ENCODE measurements around the gene THAP5. TPM values are rescaled to one million over a fixed set of nuclear protein-coding genes. Genes with fewer than 3 reads are reported as not detected.

Gene THAP5
- total and polyA plus RNA-seq, 12 donors, result 5.9 to 58.3 (median 26.7) TPM

DNA sequence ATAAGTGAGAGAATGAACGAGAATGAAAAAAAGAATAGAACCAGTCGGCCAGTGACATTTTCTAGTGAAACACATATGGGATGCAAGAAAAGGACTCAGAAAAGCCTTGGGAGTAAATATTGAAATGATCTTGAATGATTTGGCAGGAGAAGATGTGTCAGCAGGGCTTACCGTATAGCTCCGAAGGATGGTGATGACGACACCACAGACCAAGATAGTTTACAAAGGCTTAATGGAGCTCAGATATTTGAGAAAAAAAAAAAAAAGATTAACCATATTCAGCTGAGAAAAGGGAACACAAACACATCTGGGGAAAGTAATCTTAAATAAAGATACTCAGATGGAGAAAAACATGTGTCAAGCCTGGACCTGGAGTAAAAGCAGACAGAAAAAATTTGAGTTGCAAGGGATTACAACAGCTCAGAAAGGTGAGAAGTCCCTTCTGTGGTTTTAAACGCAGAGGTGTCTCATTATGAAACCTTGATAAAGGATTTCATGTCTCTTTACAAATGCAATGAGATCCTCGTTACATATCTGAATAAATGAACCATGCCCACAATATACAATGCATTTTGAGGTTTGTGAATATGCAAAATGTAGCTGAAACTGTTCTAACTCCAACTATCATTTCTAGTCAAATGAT, 36.2 kb upstream of the THAP5 start:
- Histone ChIP-seq H3K27ac (no peak overlapping the region), H3K27me3 (no peaks in the 10 kb centered on the region), H3K9me3 (replicated peaks in 1 of 3) (no peaks in the 10 kb centered on the region), H3K4me1 (replicated peaks in 1 of 2) (no peaks in the 10 kb centered on the region), H3K36me3 (replicated peaks in 1 of 2) (no peaks in the 10 kb centered on the region), H3K4me3 (no peak overlapping the region)
- no peak for TF ChIP-seq CTCF (IDR thresholded peaks at IDR 0.05)
- intact Hi-C loops (cut with DNase I), result no loop called here
- 79 to 84% (median 83%) methylated on average over 7 of the region's 7 CpGs for WGBS, 4 donors
- no peak for DNase-seq

DNA sequence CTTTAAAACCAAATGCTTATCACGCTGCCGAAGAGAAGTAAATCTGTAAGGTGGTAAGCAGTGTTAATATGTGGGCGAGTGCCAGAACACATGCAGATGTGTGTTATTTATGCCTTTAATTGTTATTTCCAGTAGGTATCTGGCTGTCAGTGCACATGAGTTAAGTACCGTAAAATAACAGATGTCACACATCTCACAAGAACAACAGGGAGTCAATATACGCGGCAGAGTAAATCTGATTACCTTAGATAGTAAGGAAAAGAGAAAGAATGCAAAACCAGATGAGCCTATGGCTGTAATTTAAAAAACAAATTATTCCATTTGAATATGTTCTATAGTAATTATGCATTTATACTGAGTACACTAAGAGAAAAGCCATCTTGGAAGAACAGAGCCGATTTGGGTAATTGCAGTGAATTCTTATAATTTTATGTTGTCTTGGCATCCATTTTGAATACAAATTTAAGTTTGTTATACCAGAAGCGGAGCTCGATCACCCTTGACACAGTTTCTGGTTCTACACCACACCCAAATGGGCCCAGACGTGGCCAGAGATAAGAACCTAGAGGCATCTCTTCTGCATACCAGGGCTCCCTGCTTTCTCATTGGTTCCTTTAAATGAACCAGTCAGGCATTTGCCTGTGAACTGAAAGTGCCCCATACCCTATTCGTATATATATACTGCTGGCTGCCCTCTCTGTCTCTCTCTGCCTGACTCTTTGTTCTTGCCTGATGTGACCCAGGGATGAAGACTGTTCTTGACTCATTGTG, 35.0 kb upstream of the THAP5 start:
- Histone ChIP-seq H3K36me3 (replicated peaks in 1 of 2) (no peaks in the 10 kb centered on the region), H3K4me1 (replicated peaks in 1 of 2) (no peaks in the 10 kb centered on the region), H3K9me3 (replicated peaks in 1 of 3) (no peaks in the 10 kb centered on the region), H3K27ac (no peak overlapping the region), H3K4me3 (no peak overlapping the region), H3K27me3 (peaks cover 4% of the 10 kb centered on the region)
- TF ChIP-seq POLR2A (IDR thresholded peaks at IDR 0.05) (no peak), CTCF (IDR thresholded peaks at IDR 0.05) (no peak)
- DNase-seq, result no peak
- intact Hi-C loops (cut with DNase I), result no loop called here
- WGBS, 4 donors, result 77 to 89% (median 81%) methylated on average over 10 to 11 of the region's 11 CpGs

GRCh38 chr7:108603656-108604306, 34.3 kb upstream of the THAP5 start:
- Histone ChIP-seq H3K4me1 (replicated peaks in 1 of 2) (no peaks in the 10 kb centered on the region), H3K27ac (no peak overlapping the region), H3K9me3 (replicated peaks in 1 of 3) (no peaks in the 10 kb centered on the region), H3K4me3 (no peak overlapping the region), H3K36me3 (replicated peaks in 1 of 2) (no peaks in the 10 kb centered on the region), H3K27me3 (peaks cover 4% of the 10 kb centered on the region)
- intact Hi-C loops (cut with DNase I), result no loop called here
- TF ChIP-seq CTCF (IDR thresholded peaks at IDR 0.05), result no peak
- TF ChIP-seq POLR2A (IDR thresholded peaks at IDR 0.05), result no peak
- no peak for DNase-seq
- WGBS, 4 donors, result 75 to 79% (median 77%) methylated on average over 8 of the region's 8 CpGs

DNA sequence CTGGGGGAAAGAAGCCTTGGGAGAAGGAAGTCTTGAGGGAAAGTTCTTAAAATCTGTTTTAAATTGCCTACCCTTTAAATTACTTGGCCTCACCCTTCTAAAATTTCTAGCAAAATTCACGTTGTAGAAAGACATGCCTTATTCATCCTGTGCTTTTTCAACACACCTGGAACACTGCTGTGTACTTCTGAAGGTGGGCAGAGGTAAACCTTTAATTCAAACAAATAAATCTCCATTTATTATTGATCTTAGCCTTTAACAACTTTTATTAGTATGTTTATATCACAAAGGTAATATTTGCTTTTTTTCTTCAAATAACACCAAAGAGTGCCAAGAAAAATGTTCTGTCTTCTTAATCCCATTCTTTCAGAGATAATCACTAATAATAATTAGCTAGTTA, 30.9 kb upstream of the THAP5 start:
- TF ChIP-seq POLR2A (IDR thresholded peaks at IDR 0.05) (no peak), CTCF (IDR thresholded peaks at IDR 0.05) (no peak)
- Histone ChIP-seq H3K4me1 (replicated peaks in 1 of 2) (no peaks in the 10 kb centered on the region), H3K36me3 (replicated peaks in 1 of 2) (no peaks in the 10 kb centered on the region), H3K27ac (no peak overlapping the region), H3K27me3 (peaks cover 4% of the 10 kb centered on the region), H3K4me3 (no peak overlapping the region), H3K9me3 (replicated peaks in 1 of 3) (no peaks in the 10 kb centered on the region)
- intact Hi-C loops (cut with DNase I), result no loop called here
- 48 to 68% (median 57%) methylated on average over 1 of the region's 1 CpG for WGBS, 4 donors
- DNase-seq, result no peak
